GM18520 (cell line): ENCODE measurements around the gene IFRD2.

Source experiments
- ATAC-seq: cut with Tn5 transposase; IDR thresholded peaks from one replicate; pipeline ENCODE4 v1.9.1; 2021; ENCODE audit not compliant: unreplicated experiment

Gene IFRD2

GRCh38 chr3:50292159-50293078 is at the start of gene IFRD2:
IFRD2 (minus strand) TSS chr3:50292429; CDS start chr3:50292274, 155 bp downstream.
- ATAC-seq = peak; percentile 93

GRCh38 chr3:50341537-50341936 is 49.3 kb upstream of the IFRD2 start:
- no peak for ATAC-seq

- no peak for ATAC-seq
Measured at GRCh38 chr3:50340448-50341329, 48.5 kb upstream of the IFRD2 start, which contains the start of gene RASSF1. RASSF1 (minus strand) TSS chr3:50340836; CDS start chr3:50340805, 31 bp downstream.

- ATAC-seq = no peak
Measured at GRCh38 chr3:50340147-50340447, 47.9 kb upstream of the IFRD2 start.

GRCh38 chr3:50339485-50340146 is 47.4 kb upstream of the IFRD2 start:
- no peak for ATAC-seq

GRCh38 chr3:50338965-50339364 is 46.7 kb upstream of the IFRD2 start:
- no peak for ATAC-seq

- ATAC-seq = peak; percentile 72
Measured at GRCh38 chr3:50337175-50337861, 45.1 kb upstream of the IFRD2 start.

GRCh38 chr3:50336452-50337174 is 44.4 kb upstream of the IFRD2 start:
- peak; percentile 19 for ATAC-seq

GRCh38 chr3:50334339-50335075 is 42.3 kb upstream of the IFRD2 start:
- no peak for ATAC-seq

GRCh38 chr3:50333744-50334328 is 41.6 kb upstream of the IFRD2 start:
- ATAC-seq = no peak

- no peak for ATAC-seq
Measured at GRCh38 chr3:50331364-50331907, 39.2 kb upstream of the IFRD2 start.

- no peak for ATAC-seq
Measured at GRCh38 chr3:50330330-50330729, 38.1 kb upstream of the IFRD2 start.

- ATAC-seq = peak; percentile 76
Measured at GRCh38 chr3:50327943-50328691, 35.9 kb upstream of the IFRD2 start, which contains the start of gene TUSC2. TUSC2 (minus strand) TSS chr3:50328223; CDS start chr3:50328099, 124 bp downstream.

GRCh38 chr3:50327129-50327528 is 34.9 kb upstream of the IFRD2 start:
- no peak for ATAC-seq

GRCh38 chr3:50326182-50326541 is 33.9 kb upstream of the IFRD2 start:
- no peak for ATAC-seq

- ATAC-seq = no peak
Measured at GRCh38 chr3:50325497-50326181, 33.4 kb upstream of the IFRD2 start.

- no peak for ATAC-seq
Measured at GRCh38 chr3:50325113-50325480, 32.9 kb upstream of the IFRD2 start.
